Left ventricle myocardium superior (tissue), 1 donor: ENCODE results near the gene TRPV2. TPM values are rescaled to one million over a fixed set of nuclear protein-coding genes. Genes with fewer than 3 reads are reported as not detected.
"Not testable (repeated sequence)": the region's sequence is repeated elsewhere in the genome, so short reads cannot be mapped to it uniquely, and the experiment has no call there.

Source experiments
- ATAC-seq: fragments of 200-7000 bp; cut with Tn5 transposase; one replicate; pipeline ENCODE4 v1.9.1; 2020; ENCODE audit warnings: mild to moderate bottlenecking, moderate library complexity
- DNase-seq: peaks from one replicate; pipeline ENCODE4 v3.0.0-alpha.2; 2020
- intact Hi-C: fragments of 100-400 bp; cut with micrococcal nuclease; formaldehyde crosslinking; loops from one replicate; pipeline ENCODE4 v1.11.0; 2022
- long read RNA-seq: library from polyadenylated mRNA; unstranded; transcript quantifications from one replicate; pipeline ENCODE4 v2.0.0, GENCODE V29; 2021
- total RNA-seq: library from RNA; stranded (reverse); fragmentation: NEBNext Ultra II Directional; extraction: Animal tissue kit (Norgen Biotek cat#: 25700); gene quantifications from one replicate; pipeline ENCODE4 v1.2.1, GENCODE V29; 2021
- donor health status: DM: no; HTN: yes; CAD: no; lungs with severe emphysema.

Gene TRPV2, protein sequence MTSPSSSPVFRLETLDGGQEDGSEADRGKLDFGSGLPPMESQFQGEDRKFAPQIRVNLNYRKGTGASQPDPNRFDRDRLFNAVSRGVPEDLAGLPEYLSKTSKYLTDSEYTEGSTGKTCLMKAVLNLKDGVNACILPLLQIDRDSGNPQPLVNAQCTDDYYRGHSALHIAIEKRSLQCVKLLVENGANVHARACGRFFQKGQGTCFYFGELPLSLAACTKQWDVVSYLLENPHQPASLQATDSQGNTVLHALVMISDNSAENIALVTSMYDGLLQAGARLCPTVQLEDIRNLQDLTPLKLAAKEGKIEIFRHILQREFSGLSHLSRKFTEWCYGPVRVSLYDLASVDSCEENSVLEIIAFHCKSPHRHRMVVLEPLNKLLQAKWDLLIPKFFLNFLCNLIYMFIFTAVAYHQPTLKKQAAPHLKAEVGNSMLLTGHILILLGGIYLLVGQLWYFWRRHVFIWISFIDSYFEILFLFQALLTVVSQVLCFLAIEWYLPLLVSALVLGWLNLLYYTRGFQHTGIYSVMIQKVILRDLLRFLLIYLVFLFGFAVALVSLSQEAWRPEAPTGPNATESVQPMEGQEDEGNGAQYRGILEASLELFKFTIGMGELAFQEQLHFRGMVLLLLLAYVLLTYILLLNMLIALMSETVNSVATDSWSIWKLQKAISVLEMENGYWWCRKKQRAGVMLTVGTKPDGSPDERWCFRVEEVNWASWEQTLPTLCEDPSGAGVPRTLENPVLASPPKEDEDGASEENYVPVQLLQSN
- total RNA-seq = 8.1 TPM
- long read RNA-seq, transcript TRPV2-201 (15 exons, 2,808 nt) = major isoform, 5 of 16 reads
- long read RNA-seq, partial matches to known transcripts = 4 of 16 reads
- long read RNA-seq, other reads (novel, unspliced or antisense) = 7 of 16 reads

DNA sequence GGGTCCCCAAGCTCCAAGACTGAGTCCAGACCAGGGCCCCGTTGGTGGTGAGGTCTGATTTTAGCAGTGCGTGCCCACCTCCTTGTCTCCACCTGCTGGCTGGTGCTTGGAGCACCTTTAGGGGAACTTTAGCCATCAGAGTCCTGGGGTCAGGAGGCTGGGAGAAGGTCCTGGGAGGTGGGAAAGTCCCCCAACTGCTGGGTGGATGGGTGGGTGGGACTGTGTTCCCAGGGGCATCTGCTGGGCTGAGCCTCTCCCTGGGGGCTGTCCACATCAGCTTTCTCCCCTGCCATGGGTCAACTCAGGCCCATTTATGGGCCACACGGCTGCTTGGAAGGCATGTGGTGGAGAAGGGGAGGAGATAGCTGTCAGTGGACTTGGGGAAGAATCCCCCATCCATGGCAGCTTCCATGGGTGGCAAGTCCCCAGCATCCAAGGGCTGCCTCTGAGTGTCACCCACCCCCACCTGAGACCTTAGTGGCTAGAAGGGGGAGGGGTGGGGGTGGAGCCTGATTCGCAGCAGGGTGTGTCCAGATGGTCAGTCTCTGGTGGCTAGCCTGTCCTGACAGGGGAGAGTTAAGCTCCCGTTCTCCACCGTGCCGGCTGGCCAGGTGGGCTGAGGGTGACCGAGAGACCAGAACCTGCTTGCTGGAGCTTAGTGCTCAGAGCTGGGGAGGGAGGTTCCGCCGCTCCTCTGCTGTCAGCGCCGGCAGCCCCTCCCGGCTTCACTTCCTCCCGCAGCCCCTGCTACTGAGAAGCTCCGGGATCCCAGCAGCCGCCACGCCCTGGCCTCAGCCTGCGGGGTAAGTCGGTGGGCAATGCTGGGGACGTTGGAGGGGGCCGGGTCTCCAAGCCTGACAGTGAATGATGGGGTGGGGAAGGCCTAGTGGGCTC, at the start of gene TRPV2:
Gene TRPV2, plus strand, starts transcription at position 541 of the 894 bp plus-strand sequence. CDS start 2,098 bp downstream, outside the sequence.
- ATAC-seq (peak; percentile 56), DNase-seq (peak; percentile 63)
- intact Hi-C loops = no loop called here

DNA sequence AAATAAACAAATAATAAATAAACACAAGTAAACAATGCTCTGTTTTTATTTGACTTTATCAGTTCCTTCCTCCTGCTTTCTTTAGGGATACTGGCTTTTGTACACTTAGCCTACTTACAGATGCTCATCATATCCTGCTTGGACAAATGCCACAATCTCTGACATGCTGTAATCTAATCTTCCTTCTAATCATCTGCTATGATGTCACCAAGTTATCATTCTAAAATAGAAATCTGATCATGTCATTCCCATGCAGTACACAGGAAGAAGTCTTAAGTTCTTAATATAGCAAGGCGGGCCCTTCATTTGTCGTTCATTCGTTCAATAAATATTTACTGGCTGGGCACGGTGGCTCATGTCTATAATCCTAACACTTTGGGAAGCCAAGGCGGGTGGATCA, 43.6 kb upstream of the TRPV2 start:
- ATAC-seq (peak; percentile 29), DNase-seq (no peak)
- intact Hi-C loops = no loop called here

- ATAC-seq (peak; percentile 95), DNase-seq (no peak)
- intact Hi-C loops = no loop called here
Observed at GRCh38 chr17:16374146-16374938, 41.0 kb upstream of the TRPV2 start.

DNA sequence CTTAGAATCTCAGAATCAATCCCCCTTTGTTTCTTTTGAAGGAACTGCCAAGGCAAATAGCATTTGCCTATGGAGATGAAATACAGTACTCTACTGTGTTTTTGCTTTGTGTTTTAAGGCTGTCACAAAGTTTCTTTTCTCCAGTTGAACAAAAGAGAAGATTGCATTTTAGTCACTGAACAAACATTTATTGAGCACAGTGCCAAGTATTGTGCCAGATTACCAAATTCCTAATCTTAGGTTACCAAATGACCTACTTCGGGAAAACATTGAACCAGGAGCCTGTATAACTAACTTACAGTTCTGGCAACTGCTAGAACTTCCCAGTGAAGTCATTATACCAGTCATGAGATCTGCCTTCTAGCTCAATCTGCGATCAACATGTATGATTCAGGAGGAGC, 37.4 kb upstream of the TRPV2 start:
- no peak for DNase-seq
- ATAC-seq = no peak
- intact Hi-C loops = no loop called here

- no peak for ATAC-seq
- no peak for DNase-seq
- intact Hi-C loops = no loop called here
Observed at GRCh38 chr17:16378636-16379282, 36.6 kb upstream of the TRPV2 start.

- intact Hi-C loops = no loop called here
- no peak for DNase-seq
- ATAC-seq = no peak
Observed at GRCh38 chr17:16379654-16380053, 35.7 kb upstream of the TRPV2 start.

- intact Hi-C loops = no loop called here
- ATAC-seq = peak; percentile 99
- DNase-seq = peak; percentile 97
Observed at GRCh38 chr17:16380640-16381495, 34.5 kb upstream of the TRPV2 start, which contains the start of gene UBB. Gene UBB, plus strand, starts transcription at chr17:16381091. Its CDS starts 817 bp downstream, at chr17:16381908.

DNA sequence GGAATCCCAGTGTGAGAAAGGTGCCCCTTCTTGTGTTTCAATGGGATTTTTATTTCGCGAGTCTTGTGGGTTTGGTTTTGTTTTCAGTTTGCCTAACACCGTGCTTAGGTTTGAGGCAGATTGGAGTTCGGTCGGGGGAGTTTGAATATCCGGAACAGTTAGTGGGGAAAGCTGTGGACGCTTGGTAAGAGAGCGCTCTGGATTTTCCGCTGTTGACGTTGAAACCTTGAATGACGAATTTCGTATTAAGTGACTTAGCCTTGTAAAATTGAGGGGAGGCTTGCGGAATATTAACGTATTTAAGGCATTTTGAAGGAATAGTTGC, 33.9 kb upstream of the TRPV2 start:
- no peak for DNase-seq
- no peak for ATAC-seq
- intact Hi-C loops = no loop called here

GRCh38 chr17:16383216-16383615, 32.2 kb upstream of the TRPV2 start:
- DNase-seq (no peak), ATAC-seq (no peak)
- intact Hi-C loops = no loop called here

DNA sequence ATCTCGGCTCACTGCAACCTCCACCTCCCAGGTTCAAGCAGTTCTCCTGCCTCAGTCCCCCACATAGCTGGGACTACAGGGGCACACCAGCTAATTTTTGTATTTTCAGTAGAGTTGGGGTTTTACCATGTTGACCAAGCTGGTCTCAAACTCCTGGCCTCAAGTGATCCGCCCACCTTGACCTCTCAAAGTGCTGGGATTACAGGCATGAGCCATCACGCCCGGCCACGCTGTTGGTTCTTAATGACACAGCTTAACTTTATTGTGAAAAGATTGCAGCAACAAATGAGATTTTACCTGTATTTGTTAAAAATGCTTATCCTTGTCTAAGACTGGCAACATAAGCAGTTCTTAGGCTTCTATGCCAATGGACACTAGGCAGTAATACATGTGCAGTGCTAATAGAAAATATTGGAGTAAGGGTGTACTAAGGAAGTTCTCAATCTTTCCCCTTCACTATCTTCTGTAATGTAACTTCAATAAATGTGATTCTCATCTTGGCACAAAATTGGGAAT, 31.5 kb upstream of the TRPV2 start:
- intact Hi-C loops = no loop called here
- ATAC-seq (no peak), DNase-seq (no peak)

DNA sequence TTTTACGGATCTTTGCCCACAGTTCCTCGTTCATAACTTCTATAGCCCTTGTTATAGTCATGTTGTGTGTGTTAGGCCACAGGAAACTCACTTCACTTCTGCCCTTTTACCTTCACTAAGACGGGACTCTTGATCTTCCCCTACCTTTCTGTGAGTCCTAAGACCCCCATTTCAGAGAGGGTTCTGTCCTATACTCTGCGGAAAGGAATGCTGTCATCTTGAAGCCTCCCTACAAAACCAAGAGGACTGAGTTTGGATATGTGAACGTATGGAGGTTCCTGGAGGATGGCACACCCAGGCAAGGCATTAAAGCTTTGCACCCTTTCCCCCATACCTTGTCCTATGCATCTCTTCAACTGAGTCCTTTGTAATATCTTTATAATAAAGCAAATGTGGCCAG, 30.8 kb upstream of the TRPV2 start:
- ATAC-seq = no peak
- no peak for DNase-seq
- intact Hi-C loops = no loop called here

DNA sequence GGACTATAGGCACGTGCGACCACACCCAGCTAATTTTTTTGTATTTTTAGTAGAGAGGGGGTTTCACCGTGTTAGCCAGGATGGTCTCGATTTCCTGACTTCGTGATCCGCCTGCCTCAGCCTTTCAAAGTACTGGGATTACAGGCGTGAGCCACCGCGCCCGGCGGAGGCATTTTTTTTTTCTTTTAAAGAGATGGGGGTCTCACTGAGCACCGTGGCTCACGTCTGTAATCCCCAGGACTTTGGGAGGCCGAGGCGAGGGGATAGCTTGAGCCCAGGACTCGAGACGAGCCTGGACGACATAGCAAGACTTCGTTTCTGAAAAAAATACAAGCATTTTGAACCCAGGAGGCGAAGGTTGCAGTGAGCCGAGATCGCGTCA, 29.3 kb upstream of the TRPV2 start:
- intact Hi-C loops, ATAC-seq, DNase-seq: not testable (repeated sequence)

GRCh38 chr17:16391451-16391850, 23.9 kb upstream of the TRPV2 start:
- DNase-seq = no peak
- intact Hi-C loops = no loop called here
- ATAC-seq = no peak

DNA sequence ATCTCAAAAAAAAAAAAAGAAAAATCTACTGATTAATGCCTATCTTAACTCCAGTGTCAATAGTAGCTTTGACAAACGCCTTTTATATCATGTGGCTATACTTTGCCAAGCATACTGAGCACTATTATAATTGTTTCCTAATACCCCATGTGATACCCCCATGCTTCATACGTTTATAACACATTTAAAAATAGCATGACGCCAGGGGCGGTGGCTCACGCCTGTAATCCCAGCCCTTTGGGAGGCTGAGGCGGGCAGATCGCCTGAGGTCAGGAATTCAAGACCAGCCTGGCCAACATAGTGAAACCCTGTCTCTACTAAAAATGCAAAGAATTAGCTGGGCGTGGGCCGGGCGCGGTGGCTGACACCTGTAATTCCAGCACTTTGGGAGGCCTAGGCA, 22.9 kb upstream of the TRPV2 start:
- DNase-seq, ATAC-seq, intact Hi-C loops: not testable (repeated sequence)

DNA sequence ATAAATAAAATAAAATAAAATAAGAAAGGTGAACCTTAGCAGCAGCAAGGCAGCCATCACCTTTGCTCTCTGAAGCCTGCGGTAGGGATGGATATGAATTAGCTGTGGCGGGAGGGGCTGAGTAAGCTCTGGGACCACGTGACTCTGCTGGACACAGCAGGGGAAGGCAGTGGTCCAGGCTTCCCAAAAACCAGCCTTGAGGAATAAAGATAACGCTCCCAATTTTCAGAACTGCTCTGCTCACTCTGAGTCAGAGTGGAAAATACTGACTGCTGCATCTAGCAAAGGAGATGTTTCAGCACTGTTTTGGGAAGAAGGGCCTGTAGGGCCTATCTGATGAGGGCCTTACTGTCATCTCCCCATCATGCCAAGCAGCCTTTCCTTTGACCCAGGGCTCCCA, 19.5 kb upstream of the TRPV2 start:
- DNase-seq = peak; percentile 44
- peak; percentile 79 for ATAC-seq
- intact Hi-C loops = not testable (repeated sequence)

GRCh38 chr17:16396693-16397092, 18.7 kb upstream of the TRPV2 start:
- intact Hi-C loops, DNase-seq: not testable (repeated sequence)
- peak; percentile 91 for ATAC-seq
